Measurements from ENCODE around the gene GABPB2.
"Not testable (repeated sequence)": the region's sequence is repeated elsewhere in the genome, so short reads cannot be mapped to it uniquely, and the experiment has no call there.

The GABPB2 gene

DNA sequence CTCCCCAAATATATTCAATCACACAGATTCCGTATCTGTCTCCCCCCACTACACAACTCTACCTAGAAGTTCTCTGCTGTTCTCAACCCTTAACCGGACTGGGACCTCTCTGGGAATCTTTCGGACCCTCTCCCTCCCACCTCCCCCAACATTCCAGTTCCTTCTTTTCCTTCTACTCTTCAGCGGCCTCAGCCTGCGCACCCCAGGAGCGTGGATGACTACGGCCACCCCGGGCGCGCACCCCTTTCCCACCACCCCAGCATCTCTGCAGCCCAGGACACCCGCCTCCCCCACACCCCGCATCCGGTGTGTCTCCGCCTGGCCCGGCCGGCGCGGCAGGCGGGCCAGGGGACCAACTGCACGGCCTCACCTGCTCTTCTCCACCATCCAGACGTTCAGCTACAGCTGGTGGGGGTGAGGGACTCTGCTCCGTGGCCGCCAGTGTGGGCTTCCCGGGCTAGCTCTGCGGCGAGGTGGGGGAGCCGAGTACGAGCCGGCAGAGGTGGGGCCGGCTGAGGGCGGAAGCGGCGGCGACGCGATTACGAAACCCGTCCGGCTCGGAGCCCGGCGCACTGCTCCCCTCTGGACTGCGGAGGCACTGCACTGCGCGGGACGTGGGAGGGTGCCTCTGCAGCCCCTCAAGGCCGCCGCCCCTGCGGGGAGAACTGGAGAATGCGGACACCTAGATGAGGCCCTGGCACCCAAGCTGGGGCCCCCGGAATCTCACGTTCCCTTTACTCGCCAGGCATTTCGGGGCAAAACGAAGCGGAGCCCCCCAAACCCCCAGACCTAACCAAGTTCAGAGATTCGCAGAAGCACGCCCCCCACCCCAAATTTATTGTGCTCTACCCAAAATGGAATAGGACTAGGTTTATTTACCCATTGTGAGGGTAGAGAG lies 11.2 kb upstream of the GABPB2 start, which contains the start of gene CDC42SE1:
CDC42SE1 (minus strand) TSS at position 514 of the 898 bp plus-strand sequence. CDS start 3,892 bp downstream, outside the sequence.
- DNase-seq (ENCODE audit: extremely low read depth in 1 of 2, low read depth in 1 of 2): peak; percentile 77

DNA sequence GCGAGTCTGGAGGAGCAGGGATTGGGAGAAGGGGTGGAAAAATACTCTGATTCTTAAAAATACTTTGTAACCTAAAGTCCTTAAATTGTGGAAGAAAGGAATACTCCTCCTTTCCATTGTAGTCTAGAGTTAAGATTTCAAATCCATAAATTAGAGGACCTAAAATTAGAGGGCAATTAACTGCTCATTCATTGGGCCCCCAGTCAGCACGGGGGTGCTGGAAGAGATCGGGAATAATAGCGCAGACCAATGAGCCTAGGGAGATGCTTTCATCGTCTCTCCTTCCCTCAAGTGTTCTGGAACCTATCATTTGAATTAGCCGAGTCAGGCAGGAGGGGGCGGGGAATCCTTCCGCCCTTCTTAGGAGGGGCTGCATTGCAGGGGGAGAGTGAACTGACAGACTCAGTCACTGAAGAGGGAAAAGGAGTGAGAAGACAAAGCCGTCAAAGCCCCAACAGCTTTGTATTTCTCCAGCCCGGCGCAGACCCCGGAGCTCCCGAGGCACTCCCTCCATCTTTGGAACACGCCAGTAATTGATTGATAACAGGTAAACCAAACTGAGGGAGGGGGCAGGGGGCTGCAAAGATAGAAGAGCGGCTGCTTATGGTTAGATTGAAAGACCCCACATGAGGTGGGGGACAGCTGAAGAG lies 10.4 kb upstream of the GABPB2 start, which contains the start of gene MLLT11:
MLLT11 (plus strand) TSS at position 391 of the 650 bp plus-strand sequence. CDS start 6,828 bp downstream, outside the sequence.
- DNase-seq (ENCODE audit: extremely low read depth in 1 of 2, low read depth in 1 of 2): no peak

DNA sequence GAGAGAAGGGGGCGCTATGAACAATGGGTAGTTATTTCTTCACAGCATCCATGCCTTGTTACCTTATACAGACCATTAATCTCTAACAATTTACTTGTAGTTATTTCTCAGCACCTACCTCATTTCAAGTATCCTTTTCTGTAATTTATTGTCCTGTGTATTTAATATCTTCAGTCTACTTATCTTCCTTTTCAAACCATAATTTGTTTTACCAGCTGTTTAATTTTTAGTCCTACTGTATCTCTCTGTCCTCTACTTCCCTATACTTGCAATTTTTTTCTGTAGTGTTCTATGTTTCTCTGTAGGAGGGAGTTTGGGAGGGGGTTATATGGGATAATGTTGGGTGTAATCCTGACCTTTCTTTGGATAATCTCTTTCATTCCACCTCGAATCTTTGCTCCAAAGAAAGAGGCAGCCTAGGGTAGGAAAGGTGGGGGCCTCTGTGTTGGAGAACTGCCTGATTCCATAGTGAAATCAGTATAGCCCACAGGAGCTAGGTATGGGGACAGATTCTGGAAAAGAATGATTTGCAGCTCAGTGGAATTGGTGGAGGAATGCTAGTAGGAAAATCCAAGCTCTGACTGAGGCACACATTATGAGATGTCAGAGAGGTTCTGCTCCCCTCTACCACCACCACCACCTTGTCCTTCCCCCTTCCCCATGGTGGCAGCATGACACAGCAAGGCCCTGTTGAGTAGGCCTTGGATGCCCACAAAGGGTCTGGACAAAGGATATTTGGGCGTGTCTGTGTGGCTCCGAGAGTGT lies 9.7 kb upstream of the GABPB2 start:
- no peak for DNase-seq (ENCODE audit: extremely low read depth in 1 of 2, low read depth in 1 of 2)

DNA sequence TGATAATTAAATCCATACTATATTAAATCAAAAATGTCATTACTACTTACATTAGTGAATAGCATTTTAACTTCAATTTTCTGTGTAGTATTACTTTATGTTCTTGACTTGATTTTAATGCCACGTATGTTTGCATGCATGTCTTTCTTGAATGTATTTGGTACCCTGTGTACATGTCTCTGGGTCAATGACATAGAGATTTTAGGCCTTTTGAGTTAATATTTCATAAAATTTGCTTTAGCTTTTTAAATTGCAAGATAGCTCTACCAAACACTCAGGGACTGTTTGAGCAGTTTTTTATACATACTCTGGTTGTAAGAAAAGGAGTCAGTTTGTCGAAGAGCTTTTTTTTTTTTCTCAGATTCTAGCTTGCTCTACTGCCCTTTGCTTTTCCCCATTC lies 8.9 kb upstream of the GABPB2 start:
- DNase-seq (ENCODE audit: extremely low read depth in 1 of 2, low read depth in 1 of 2): no peak

DNA sequence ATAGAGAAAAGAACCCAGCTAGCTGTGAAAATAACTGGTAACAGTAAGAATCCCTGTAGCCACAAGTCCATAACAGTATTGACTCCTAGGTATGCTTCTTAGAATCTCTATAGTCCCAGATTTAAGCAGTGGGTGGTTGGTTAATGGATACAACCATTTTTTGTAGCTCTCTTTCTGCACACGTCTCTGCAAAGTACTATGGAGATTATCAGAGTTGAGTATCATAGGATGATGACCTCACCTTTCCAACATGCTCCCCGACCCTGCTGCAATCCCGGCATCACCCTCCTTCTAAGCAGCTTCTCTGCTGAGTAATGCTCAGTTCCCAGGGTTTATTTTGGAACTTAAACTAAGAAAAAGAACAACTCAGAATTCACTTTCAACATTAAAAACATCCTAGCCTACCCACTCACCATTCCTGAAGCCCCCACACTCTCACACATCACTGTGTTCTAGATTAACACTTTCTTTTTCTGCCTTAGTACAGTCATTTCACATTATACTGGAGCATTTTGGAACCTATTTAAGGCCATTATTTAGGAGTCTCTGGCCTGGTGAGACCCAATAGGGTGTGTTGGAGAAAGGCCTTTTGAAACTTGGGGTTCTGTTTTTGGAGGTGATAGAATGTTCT lies 7.7 kb upstream of the GABPB2 start:
- no peak for DNase-seq (ENCODE audit: extremely low read depth in 1 of 2, low read depth in 1 of 2)

DNA sequence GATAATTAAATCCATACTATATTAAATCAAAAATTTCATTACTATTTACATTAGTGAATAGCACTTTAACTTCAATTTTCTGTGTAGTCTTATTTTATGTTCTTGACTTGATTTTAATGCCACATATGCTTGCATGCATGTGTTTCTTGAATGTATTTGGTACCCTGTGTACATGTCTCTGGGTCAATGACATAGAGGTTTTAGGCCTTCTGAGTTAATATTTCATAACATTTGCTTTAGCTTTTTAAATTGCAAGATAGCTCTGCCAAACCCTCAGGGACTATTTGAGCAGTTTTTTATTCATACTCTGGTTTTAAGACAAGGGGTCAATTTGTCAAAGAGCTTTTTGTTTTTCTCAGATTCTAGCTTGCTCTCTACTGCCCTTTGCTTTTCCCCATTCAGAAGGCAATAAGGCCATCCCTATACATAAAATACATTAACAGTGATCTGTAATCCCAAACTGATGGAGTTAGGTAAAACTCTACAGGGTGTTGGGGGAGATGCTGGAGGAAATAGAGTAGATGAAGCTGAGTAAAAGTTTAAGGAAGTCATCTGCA lies 5.4 kb upstream of the GABPB2 start:
- no peak for DNase-seq (ENCODE audit: extremely low read depth in 1 of 2, low read depth in 1 of 2)

DNA sequence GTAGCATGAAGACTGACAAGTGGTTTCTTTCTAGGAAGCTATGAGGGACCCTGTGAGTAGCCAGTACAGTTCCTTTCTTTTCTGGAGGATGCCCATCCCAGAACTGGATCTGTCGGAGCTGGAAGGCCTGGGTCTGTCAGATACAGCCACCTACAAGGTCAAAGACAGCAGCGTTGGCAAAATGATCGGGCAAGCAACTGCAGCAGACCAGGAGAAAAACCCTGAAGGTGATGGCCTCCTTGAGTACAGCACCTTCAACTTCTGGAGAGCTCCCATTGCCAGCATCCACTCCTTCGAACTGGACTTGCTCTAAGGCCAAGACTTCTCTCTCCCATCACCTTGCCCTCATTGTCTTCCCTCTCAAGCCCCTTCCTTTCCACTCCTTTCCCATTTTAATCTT lies 3.4 kb upstream of the GABPB2 start:
- DNase-seq (ENCODE audit: extremely low read depth in 1 of 2, low read depth in 1 of 2): no peak

DNA sequence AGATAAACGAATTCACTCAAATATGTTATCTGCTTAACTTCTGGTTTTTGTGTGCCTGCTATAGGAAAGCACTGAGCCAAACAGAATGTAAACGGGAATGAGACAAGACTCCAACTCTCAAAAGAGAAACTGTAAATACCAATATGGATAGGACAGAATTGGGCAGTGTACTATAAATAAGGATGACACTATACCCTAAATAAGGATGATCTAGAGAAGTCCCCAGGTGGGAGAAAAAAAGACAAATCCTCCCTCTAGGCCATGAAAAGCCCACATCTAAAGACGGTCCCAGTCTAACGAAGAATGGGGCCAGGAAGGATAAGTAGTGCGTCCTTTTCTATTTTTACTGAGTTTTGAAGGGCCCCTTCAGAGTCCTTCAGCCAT lies 1.5 kb upstream of the GABPB2 start:
- no peak for DNase-seq (ENCODE audit: extremely low read depth in 1 of 2, low read depth in 1 of 2)

DNA sequence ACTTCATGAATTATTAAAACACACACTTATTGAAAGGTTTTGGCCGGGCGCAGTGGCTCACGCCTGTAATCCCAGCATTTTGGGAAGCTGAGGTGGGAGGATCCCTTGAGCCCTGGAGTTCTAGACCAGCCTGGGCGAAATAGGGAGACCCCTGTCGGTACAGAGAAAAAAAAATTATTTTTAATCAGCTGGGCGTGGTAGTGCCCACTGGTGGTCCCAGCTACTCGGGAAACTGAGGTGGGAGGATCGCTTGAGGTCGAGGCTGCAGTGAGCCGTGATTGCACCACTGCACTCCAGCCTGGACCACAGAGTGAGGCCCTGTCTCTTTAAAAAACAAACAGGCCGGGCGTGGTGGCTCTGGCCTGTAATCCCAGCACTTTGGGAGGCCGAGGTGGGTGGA lies 1.7 kb downstream of the GABPB2 start:
- no peak for DNase-seq (ENCODE audit: extremely low read depth in 1 of 2, low read depth in 1 of 2)

DNA sequence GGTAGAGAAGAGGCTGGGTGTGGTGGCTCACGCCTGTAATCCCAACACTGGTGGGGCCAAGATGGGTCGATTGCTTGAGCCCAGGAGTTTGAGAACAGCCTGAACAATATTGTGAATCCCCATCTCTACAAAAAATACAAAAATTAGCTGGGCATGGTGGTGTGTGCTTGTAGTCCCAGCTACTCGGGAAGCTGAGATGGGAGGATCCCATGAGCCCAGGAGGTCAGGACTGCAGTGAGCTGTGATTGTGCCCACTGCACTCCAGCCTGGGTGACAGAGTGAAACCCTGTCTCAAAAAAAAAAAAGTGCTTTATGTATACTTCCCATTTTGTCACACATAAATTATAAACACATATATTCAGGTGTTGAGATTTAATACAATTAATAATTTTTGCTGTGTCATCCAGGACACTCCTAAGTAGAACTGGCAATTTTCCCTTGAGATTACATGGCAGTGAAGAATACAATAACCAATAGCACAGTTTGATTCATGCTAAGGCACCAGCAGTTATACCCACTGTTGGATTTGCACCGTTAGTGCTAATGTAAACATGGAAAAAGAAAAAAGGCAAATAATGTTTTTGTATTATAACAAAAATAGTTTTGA lies 15.5 kb downstream of the GABPB2 start:
- no peak for DNase-seq (ENCODE audit: extremely low read depth in 1 of 2, low read depth in 1 of 2)

DNA sequence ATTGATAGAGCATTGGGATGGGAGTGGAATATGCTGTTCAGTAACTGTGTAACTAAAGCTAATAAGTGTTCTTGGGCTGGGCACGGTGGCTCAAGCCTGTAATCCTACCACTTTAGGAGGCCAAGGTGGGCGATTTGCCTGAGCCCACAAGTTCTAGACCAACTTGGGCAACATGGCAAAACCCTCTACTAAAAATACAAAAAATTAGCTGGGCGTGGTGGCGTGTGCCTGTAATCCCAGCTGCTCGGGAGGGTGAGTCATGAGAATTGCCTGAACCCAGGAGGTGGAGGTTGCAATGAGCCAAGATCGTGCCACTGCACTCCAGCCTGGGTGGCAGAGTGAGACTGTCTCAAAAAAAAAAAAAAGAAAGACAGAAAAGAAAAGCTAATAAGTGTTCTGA lies 26.9 kb downstream of the GABPB2 start:
- DNase-seq (ENCODE audit: extremely low read depth in 1 of 2, low read depth in 1 of 2): not testable (repeated sequence)

DNA sequence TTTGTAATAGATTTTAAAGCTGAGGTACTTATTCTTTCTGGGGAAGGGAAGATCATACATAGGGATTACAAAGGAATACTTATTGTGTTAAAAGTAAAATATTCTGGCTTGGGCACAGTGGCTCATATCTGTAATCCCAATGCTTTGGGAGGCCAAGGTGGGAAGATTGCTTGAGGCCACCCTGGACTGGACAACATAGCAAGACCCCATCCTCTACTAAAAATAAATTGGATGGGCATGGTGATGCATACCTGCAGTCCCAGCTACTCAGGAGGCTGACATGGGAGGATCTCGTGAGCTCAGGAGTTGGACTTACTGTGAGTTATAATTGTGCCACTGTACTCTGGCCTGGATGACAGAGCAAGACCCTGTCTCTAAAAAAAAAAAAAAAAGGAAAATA lies 27.6 kb downstream of the GABPB2 start:
- DNase-seq (ENCODE audit: extremely low read depth in 1 of 2, low read depth in 1 of 2): no peak

DNA sequence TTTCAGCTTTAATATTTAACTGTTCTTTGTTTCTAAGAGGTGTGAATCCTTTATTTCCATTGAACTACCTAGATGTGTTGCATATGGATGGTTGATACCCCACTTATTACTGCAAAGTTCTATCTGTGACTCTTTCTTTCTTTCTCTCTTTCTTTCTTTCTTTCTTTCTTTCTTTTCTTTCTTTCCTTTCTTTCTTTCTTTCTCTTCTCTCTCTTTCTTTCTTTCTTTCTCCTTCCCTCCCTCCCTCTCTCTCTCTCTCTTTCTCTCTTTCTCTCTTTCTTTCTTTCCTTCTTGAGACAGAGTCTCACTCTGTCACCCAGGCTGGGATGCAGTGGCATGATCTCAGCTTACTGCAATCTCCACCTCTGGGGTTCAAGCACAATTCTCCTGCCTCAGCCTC lies 34.1 kb downstream of the GABPB2 start:
- no peak for DNase-seq (ENCODE audit: extremely low read depth in 1 of 2, low read depth in 1 of 2)

DNA sequence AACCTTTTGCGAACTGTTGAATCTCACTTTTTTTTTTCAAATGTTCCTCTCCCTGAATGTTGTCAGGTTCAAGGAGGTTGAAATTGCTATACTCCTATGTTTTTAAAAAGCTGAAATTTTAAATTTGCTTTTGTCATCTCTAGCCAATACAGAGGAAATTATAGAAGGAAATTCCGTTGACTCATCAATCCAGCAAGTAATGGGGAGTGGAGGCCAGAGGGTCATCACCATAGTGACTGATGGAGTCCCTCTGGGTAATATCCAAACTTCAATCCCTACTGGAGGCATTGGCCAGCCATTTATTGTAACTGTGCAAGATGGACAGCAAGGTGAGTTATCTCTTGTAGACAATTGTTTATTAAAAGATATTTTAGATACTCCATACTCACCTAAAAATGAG lies 36.3 kb downstream of the GABPB2 start:
- DNase-seq (ENCODE audit: extremely low read depth in 1 of 2, low read depth in 1 of 2): no peak

DNA sequence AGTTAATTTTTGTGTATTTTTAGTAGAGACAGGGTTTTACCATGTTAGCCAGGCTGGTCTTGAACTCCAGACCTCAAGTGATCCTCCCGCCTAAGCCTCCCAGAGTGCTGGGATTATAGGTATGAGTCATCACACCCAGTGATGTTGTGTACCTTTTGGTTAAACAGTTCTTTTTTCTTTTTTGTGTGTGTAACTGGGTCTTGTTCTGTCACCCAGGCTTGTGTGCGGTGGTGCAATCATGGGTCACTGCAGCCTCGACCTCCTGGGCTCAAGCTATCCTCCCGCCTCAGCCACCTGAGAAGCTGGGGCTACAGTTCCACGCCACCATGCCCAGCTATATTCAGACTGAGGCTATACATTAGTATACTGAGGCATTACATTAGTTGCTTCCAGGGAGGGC lies 37.8 kb downstream of the GABPB2 start:
- no peak for DNase-seq (ENCODE audit: extremely low read depth in 1 of 2, low read depth in 1 of 2)

DNA sequence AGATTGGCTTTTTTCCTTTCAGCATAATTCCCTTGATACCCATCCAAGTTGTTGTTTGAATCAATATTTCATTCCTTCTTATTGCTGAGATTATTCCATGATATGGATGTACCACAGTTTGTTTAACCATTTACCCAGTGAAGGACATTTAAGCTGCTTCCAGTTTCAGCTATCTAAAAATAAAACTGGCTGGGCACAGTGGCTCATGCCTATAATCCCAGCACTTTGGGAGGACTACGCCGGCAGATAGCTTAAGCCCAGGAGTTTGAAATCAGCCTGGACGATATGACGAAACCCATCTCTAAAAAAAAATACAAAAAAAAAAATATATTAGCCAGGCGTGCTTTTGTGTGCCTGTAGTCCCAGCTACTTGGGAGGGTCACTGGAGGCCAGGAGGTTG lies 43.3 kb downstream of the GABPB2 start:
- DNase-seq (ENCODE audit: extremely low read depth in 1 of 2, low read depth in 1 of 2): no peak

DNA sequence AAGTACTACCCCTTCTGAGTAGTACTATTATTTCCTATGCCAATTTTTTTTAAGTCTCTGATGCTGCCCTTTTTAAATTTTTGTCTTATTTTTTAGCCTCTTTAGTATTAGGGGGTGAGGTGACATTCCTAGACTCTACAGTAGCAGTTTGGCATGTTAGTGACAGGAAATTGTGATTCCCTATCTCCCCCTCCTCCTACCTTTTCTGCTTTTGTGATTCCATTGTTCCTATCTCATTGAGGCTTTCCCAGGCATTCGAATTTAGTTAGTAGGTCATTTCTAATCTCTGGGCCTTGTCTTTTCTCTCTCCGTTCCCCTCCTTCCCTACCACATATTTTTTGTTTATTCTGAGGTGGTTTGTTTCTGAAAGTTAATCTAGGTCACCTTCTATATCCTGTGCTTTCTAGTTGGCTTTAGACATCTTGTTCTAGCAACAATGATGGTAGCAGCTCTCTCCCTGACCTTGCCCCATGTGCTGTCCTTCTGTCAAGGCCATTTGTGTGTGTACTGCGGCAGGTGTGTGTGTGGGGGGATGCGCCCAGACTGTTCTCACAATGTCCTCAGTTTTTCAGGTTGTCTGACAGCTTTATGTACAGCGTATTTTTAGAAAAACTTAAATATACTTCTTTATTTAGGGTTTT lies 54.3 kb downstream of the GABPB2 start:
- no peak for DNase-seq (ENCODE audit: extremely low read depth in 1 of 2, low read depth in 1 of 2)

DNA sequence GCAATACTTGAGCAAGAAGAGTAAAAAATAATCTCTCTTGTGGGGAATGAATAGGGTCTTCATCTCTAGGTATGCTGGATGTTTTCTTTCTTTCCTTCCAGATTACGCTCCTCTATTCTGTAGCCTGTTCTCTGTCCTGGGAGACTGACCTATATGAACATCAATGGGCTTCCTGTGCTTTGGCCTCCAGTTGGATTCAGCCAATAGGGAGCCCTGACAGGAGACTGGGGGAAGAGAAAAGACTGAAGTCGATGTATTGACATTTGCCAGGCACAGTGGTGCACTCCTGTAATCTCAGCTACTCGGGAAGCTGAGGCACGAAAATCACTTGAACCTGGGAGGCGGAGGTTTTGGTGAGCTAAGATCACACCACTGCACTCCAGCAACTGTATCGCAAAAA lies 58.2 kb downstream of the GABPB2 start:
- no peak for DNase-seq (ENCODE audit: extremely low read depth in 1 of 2, low read depth in 1 of 2)

DNA sequence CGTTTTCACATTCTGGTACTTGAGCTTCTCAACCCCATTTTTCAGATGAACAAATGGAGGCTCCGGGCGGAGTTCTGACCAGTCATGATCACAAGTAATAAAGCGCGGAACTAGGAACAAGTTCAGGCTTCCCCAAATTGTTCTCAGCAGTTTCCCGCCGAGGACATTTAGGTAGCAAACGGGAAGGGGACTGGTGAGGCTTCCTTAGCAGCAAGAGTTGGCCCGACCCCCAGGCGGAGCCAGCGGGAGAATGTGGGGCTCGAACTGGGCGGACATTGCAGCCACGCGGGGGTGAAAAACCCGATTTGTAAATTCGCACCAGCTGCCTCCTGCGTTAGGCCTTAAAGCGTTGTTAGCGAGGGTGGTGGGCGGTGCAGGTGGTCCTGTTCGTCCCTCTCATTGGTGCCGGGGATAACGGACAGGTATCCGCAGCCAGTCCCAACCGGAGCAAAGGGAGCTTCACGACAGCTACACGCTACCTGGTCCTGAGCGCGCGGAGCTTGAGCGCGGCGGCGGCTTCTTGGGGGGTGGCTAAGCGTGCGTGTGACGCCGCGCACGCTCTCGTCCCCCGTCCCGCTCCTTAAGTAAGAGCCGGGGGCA lies 60.5 kb downstream of the GABPB2 start:
- DNase-seq (ENCODE audit: extremely low read depth in 1 of 2, low read depth in 1 of 2): peak; percentile 70 to 90
